ENCODE data around the gene BBIP1. TPM values are rescaled to one million over a fixed set of nuclear protein-coding genes. Genes with fewer than 3 reads are reported as not detected.

Gene BBIP1
- total RNA-seq, 1 donor from 2014 or later = 33.6 TPM

GRCh38 chr10:110860576-110861241 lies 58.3 kb downstream of the BBIP1 start:
- TF ChIP-seq CTCF (conservative IDR thresholded peaks at IDR 0.05) = no peak
- no peak for DNase-seq (ENCODE audit: low read depth, low spot score)
- H3K36me3 Mint-ChIP-seq (ENCODE audit: low read depth) = no peaks in the 10 kb centered on the region
- peaks cover 4% of the 10 kb centered on the region for H3K9me3 Mint-ChIP-seq
- H3K27me3 Mint-ChIP-seq (ENCODE audit: low read depth) = no peaks in the 10 kb centered on the region
- H3K27ac Mint-ChIP-seq (ENCODE audit: unreplicated experiment) = no peak overlapping the region
- H3K4me1 Mint-ChIP-seq = peaks cover 47% of the 10 kb centered on the region
- no peak overlapping the region for H3K4me3 Mint-ChIP-seq

GRCh38 chr10:110859973-110860376 lies 59.0 kb downstream of the BBIP1 start:
- Mint-ChIP-seq H3K27ac (ENCODE audit: unreplicated experiment) (no peak overlapping the region), H3K4me3 (no peak overlapping the region), H3K27me3 (ENCODE audit: low read depth) (no peaks in the 10 kb centered on the region), H3K4me1 (peaks cover 40% of the 10 kb centered on the region), H3K36me3 (ENCODE audit: low read depth) (no peaks in the 10 kb centered on the region), H3K9me3 (peaks cover 7% of the 10 kb centered on the region)
- TF ChIP-seq CTCF (conservative IDR thresholded peaks at IDR 0.05) = no peak
- DNase-seq (ENCODE audit: low read depth, low spot score) = no peak

- Mint-ChIP-seq H3K4me1 (peaks cover 34% of the 10 kb centered on the region), H3K36me3 (ENCODE audit: low read depth) (no peaks in the 10 kb centered on the region), H3K9me3 (peaks cover 7% of the 10 kb centered on the region), H3K27ac (ENCODE audit: unreplicated experiment) (no peak overlapping the region), H3K27me3 (ENCODE audit: low read depth) (no peaks in the 10 kb centered on the region), H3K4me3 (no peak overlapping the region)
- DNase-seq (ENCODE audit: low read depth, low spot score) = no peak
- no peak for TF ChIP-seq CTCF (conservative IDR thresholded peaks at IDR 0.05)
These were observed 59.6 kb downstream of the BBIP1 start for GRCh38 chr10:110859206-110859972.

- TF ChIP-seq CTCF (conservative IDR thresholded peaks at IDR 0.05) = no peak
- Mint-ChIP-seq H3K27me3 (ENCODE audit: low read depth) (no peaks in the 10 kb centered on the region), H3K27ac (ENCODE audit: unreplicated experiment) (no peak overlapping the region), H3K4me1 (peaks cover 31% of the 10 kb centered on the region), H3K9me3 (peaks cover 7% of the 10 kb centered on the region), H3K36me3 (ENCODE audit: low read depth) (no peaks in the 10 kb centered on the region), H3K4me3 (no peak overlapping the region)
- no peak for DNase-seq (ENCODE audit: low read depth, low spot score)
These were observed 60.6 kb downstream of the BBIP1 start for GRCh38 chr10:110858297-110858934.

GRCh38 chr10:110857265-110858171 lies 61.5 kb downstream of the BBIP1 start:
- TF ChIP-seq CTCF (conservative IDR thresholded peaks at IDR 0.05) = no peak
- H3K4me1 Mint-ChIP-seq = peaks cover 31% of the 10 kb centered on the region
- DNase-seq (ENCODE audit: low read depth, low spot score) = no peak
- H3K36me3 Mint-ChIP-seq (ENCODE audit: low read depth) = no peaks in the 10 kb centered on the region
- no peak overlapping the region for H3K4me3 Mint-ChIP-seq
- peak overlapping the region; percentile 45 for H3K27ac Mint-ChIP-seq (ENCODE audit: unreplicated experiment)
- no peaks in the 10 kb centered on the region for H3K27me3 Mint-ChIP-seq (ENCODE audit: low read depth)
- H3K9me3 Mint-ChIP-seq = peaks cover 7% of the 10 kb centered on the region
